Mucosa of descending colon (tissue), 3 donors: ENCODE results near the gene NACC2. TPM values are rescaled to one million over a fixed set of nuclear protein-coding genes. Genes with fewer than 3 reads are reported as not detected.

Experiments used
- ATAC-seq: fragments of 200-7000 bp; cut with Tn5 transposase; one replicate; pipeline ENCODE4 v1.9.1; 2020; ENCODE audit warnings: mild to moderate bottlenecking, moderate library complexity
- DNase-seq, 3 donors: peaks; one replicate each; pipeline ENCODE4 v3.0.0-alpha.2; 2020
- H3K36me3 ChIP-seq: fragments of 200-600 bp; one replicate; pipeline ENCODE4 v1.8.0; 2021; ENCODE audit warnings: low read depth, mild to moderate bottlenecking
- H3K4me1 ChIP-seq: fragments of 200-600 bp; one replicate; pipeline ENCODE4 v1.8.0; 2021; ENCODE audit warnings: low read depth, mild to moderate bottlenecking
- H3K4me3 ChIP-seq: fragments of 200-600 bp; one replicate; pipeline ENCODE4 v1.8.0; 2021; ENCODE audit warnings: mild to moderate bottlenecking
- H3K9me3 ChIP-seq: fragments of 200-600 bp; one replicate; pipeline ENCODE4 v1.8.0; 2021; ENCODE audit warnings: mild to moderate bottlenecking
- CTCF ChIP-seq: fragments of 200-600 bp; IDR thresholded peaks from one replicate; pipeline ENCODE4 v1.8.0; 2022; ENCODE audit warnings: antibody characterized with exemption, mild to moderate bottlenecking
- intact Hi-C, 2 donors: fragments of 100-400 bp; cut with DNase I in 1 of 2; cut with micrococcal nuclease in 1 of 2; formaldehyde crosslinking; loops; one replicate each; pipeline versions ENCODE4 v1.11.0 to v1.11.1; 2022; cut with DNase I, micrococcal nuclease
- total RNA-seq, 3 donors: library from RNA; stranded (reverse); fragmentation: NEBNext Ultra II Directional in 2 of 3; extraction: Animal tissue kit (Norgen Biotek cat#: 25700) in 2 of 3; gene quantifications; one replicate each; pipeline versions ENCODE4 v1.2.1 to v1.2.4, GENCODE V29; 2021 to 2023
- donor health status: DM: no; HTN: no; CAD: no; lungs with moderate emphysema.
- donor health status: DM: no; HTN: no; CAD: no.
- donor health status: DM: no; HTN: yes; CAD: no.

NACC2 gene
- total RNA-seq, 3 donors from 2014 or later, result 15.9 to 81.3 (median 22.1) TPM

- intact Hi-C loops, result no loop called here
Measured at GRCh38 chr9:135963938-135964337, 131.2 kb downstream of the NACC2 start.

GRCh38 chr9:135963338-135963737, 131.8 kb downstream of the NACC2 start:
- intact Hi-C loops, result no loop called here
- DNase-seq, result no peak
- no peaks in the 10 kb centered on the region for H3K36me3 ChIP-seq
- ATAC-seq, result no peak
- H3K9me3 ChIP-seq, result no peaks in the 10 kb centered on the region
- TF ChIP-seq CTCF, result no peak
- no peak overlapping the region for H3K4me3 ChIP-seq
- peaks cover 6% of the 10 kb centered on the region for H3K4me1 ChIP-seq

More at GRCh38 chr9:135963938-135964337, 131.2 kb downstream of the NACC2 start:
- Histone ChIP-seq H3K36me3 (no peaks in the 10 kb centered on the region), H3K4me1 (peaks cover 6% of the 10 kb centered on the region), H3K9me3 (no peaks in the 10 kb centered on the region), H3K4me3 (no peak overlapping the region)
- ATAC-seq (no peak), DNase-seq (no peak)
- TF ChIP-seq CTCF, result no peak

- TF ChIP-seq CTCF, result no peak
- Histone ChIP-seq H3K9me3 (no peaks in the 10 kb centered on the region), H3K36me3 (no peaks in the 10 kb centered on the region), H3K4me1 (peaks cover 6% of the 10 kb centered on the region), H3K4me3 (no peak overlapping the region)
- DNase-seq (no peak), ATAC-seq (no peak)
- intact Hi-C loops, result no loop called here
Measured at GRCh38 chr9:135962696-135963307, 132.3 kb downstream of the NACC2 start.

GRCh38 chr9:135961811-135962695, 133.0 kb downstream of the NACC2 start:
- intact Hi-C loops, result no loop called here
- ATAC-seq (no peak), DNase-seq (no peak)
- Histone ChIP-seq H3K4me1 (peaks cover 6% of the 10 kb centered on the region), H3K4me3 (no peak overlapping the region), H3K36me3 (no peaks in the 10 kb centered on the region), H3K9me3 (no peaks in the 10 kb centered on the region)
- TF ChIP-seq CTCF, result no peak

- no peaks in the 10 kb centered on the region for H3K36me3 ChIP-seq
- peak; percentile 97 for DNase-seq
- H3K9me3 ChIP-seq, result no peaks in the 10 kb centered on the region
- intact Hi-C loops, result no loop called here
- peak within 1 kb of the TSS; percentile 79 for H3K4me3 ChIP-seq
- H3K4me1 ChIP-seq, result peaks cover 6% of the 10 kb centered on the region
- no peak for TF ChIP-seq CTCF
- ATAC-seq, result peak; percentile 97
Measured at GRCh38 chr9:135961277-135961715, 133.8 kb downstream of the NACC2 start, which contains the start of gene UBAC1. Gene UBAC1, minus strand, starts transcription at chr9:135961373. Its CDS starts 211 bp downstream, at chr9:135961162.
